ENCODE data around the gene HDHD3.
A peak's percentile ranks its signal among the peaks of the same experiment; 100 is the strongest.
"Not testable (repeated sequence)": the region's sequence is repeated elsewhere in the genome, so short reads cannot be mapped to it uniquely, and the experiment has no call there.

The HDHD3 gene

GRCh38 chr9:113406873-113407511 is 30.2 kb upstream of the HDHD3 start:
- no CpG with 5 or more reads among the region's 7 CpGs for WGBS, 2 donors (ENCODE audit: extremely low coverage in 2 of 2, insufficient read length in 2 of 2, insufficient replicate concordance in 1 of 2)
- not testable (repeated sequence) for H2BK15ac ChIP-seq (ENCODE audit: low read length); H3K4me2 ChIP-seq (ENCODE audit: insufficient read depth, low read length, poor library complexity, severe bottlenecking); H2AK5ac ChIP-seq (ENCODE audit: low read depth, low read length); H4K91ac ChIP-seq (ENCODE audit: low read depth, low read length, poor library complexity); H4K8ac ChIP-seq (ENCODE audit: low read depth, low read length); H3K9ac ChIP-seq (ENCODE audit: low read depth, low read length, poor library complexity); H3K4me3 ChIP-seq (ENCODE audit: low read length in 2 of 2); H3K9me3 ChIP-seq (replicated peaks in 1 of 2; ENCODE audit: control insufficient read depth in 2 of 2, insufficient read depth in 1 of 2, low read depth in 1 of 2, low read length in 2 of 2); H2BK120ac ChIP-seq (ENCODE audit: low read depth, low read length); H3K27me3 ChIP-seq (ENCODE audit: control insufficient read depth in 3 of 3, insufficient read depth in 3 of 3, low read depth in 1 of 3, low read length in 3 of 3); H3K18ac ChIP-seq (ENCODE audit: low read length); H3K79me1 ChIP-seq (ENCODE audit: low read depth, low read length); H3K4me1 ChIP-seq (ENCODE audit: control insufficient read depth in 2 of 2, insufficient read depth in 1 of 2, low read depth in 1 of 2, low read length in 2 of 2); H2BK12ac ChIP-seq (ENCODE audit: low read length); H3K23ac ChIP-seq (ENCODE audit: low read depth, low read length, poor library complexity); H3K14ac ChIP-seq (ENCODE audit: low read length); H3K27ac ChIP-seq (replicated peaks; ENCODE audit: low read length); H2AFZ ChIP-seq (ENCODE audit: low read length); H3K4ac ChIP-seq (ENCODE audit: low read length); H2BK5ac ChIP-seq (ENCODE audit: low read length)
- H3K36me3 ChIP-seq (replicated peaks in 1 of 2; ENCODE audit: control insufficient read depth in 2 of 2, insufficient read depth in 2 of 2, low read length in 2 of 2): peaks cover 12 to 30% of the 10 kb centered on the region in 2 donors
- peak; percentile 50 for DNase-seq (ENCODE audit: low spot score)

GRCh38 chr9:113406353-113406752 is 29.6 kb upstream of the HDHD3 start:
- not testable (repeated sequence) for H2AFZ ChIP-seq (ENCODE audit: low read length); H3K9me3 ChIP-seq (replicated peaks in 1 of 2; ENCODE audit: control insufficient read depth in 2 of 2, insufficient read depth in 1 of 2, low read depth in 1 of 2, low read length in 2 of 2); H3K4me2 ChIP-seq (ENCODE audit: insufficient read depth, low read length, poor library complexity, severe bottlenecking); DNase-seq (ENCODE audit: low spot score); H3K9ac ChIP-seq (ENCODE audit: low read depth, low read length, poor library complexity); H3K4ac ChIP-seq (ENCODE audit: low read length); H3K18ac ChIP-seq (ENCODE audit: low read length); H3K79me1 ChIP-seq (ENCODE audit: low read depth, low read length); H3K27ac ChIP-seq (replicated peaks; ENCODE audit: low read length); H2BK5ac ChIP-seq (ENCODE audit: low read length); H2BK12ac ChIP-seq (ENCODE audit: low read length); H2BK120ac ChIP-seq (ENCODE audit: low read depth, low read length); H3K14ac ChIP-seq (ENCODE audit: low read length); H2AK5ac ChIP-seq (ENCODE audit: low read depth, low read length); H4K8ac ChIP-seq (ENCODE audit: low read depth, low read length); H3K4me1 ChIP-seq (ENCODE audit: control insufficient read depth in 2 of 2, insufficient read depth in 1 of 2, low read depth in 1 of 2, low read length in 2 of 2); H3K27me3 ChIP-seq (ENCODE audit: control insufficient read depth in 3 of 3, insufficient read depth in 3 of 3, low read depth in 1 of 3, low read length in 3 of 3); H3K23ac ChIP-seq (ENCODE audit: low read depth, low read length, poor library complexity); H2BK15ac ChIP-seq (ENCODE audit: low read length); H3K4me3 ChIP-seq (ENCODE audit: low read length in 2 of 2); H4K91ac ChIP-seq (ENCODE audit: low read depth, low read length, poor library complexity)
- WGBS, 2 donors (ENCODE audit: extremely low coverage in 2 of 2, insufficient read length in 2 of 2, insufficient replicate concordance in 1 of 2): no CpG with 5 or more reads among the region's 9 CpGs
- H3K36me3 ChIP-seq (replicated peaks in 1 of 2; ENCODE audit: control insufficient read depth in 2 of 2, insufficient read depth in 2 of 2, low read length in 2 of 2): peaks cover 12 to 30% of the 10 kb centered on the region in 2 donors

- Histone ChIP-seq H3K9me3 (replicated peaks in 1 of 2; ENCODE audit: control insufficient read depth in 2 of 2, insufficient read depth in 1 of 2, low read depth in 1 of 2, low read length in 2 of 2) (no peaks in the 10 kb centered on the region), H3K27ac (replicated peaks; ENCODE audit: low read length) (no peak overlapping the region), H3K9ac (ENCODE audit: low read depth, low read length, poor library complexity) (no peak overlapping the region), H3K27me3 (ENCODE audit: control insufficient read depth in 3 of 3, insufficient read depth in 3 of 3, low read depth in 1 of 3, low read length in 3 of 3) (no peaks in the 10 kb centered on the region), H4K91ac (ENCODE audit: low read depth, low read length, poor library complexity) (no peak overlapping the region), H3K23ac (ENCODE audit: low read depth, low read length, poor library complexity) (no peak overlapping the region), H4K8ac (ENCODE audit: low read depth, low read length) (no peak overlapping the region), H3K79me1 (ENCODE audit: low read depth, low read length) (no peaks in the 10 kb centered on the region), H3K4me3 (ENCODE audit: low read length in 2 of 2) (no peak overlapping the region), H3K18ac (ENCODE audit: low read length) (no peak overlapping the region), H2BK12ac (ENCODE audit: low read length) (no peak overlapping the region), H3K4me1 (ENCODE audit: control insufficient read depth in 2 of 2, insufficient read depth in 1 of 2, low read depth in 1 of 2, low read length in 2 of 2) (peaks cover 4 to 6% of the 10 kb centered on the region in 2 donors), H3K4ac (ENCODE audit: low read length) (no peak overlapping the region), H3K14ac (ENCODE audit: low read length) (no peak overlapping the region), H2BK120ac (ENCODE audit: low read depth, low read length) (no peak overlapping the region), H3K36me3 (replicated peaks in 1 of 2; ENCODE audit: control insufficient read depth in 2 of 2, insufficient read depth in 2 of 2, low read length in 2 of 2) (peaks cover 9 to 19% of the 10 kb centered on the region in 2 donors), H2AK5ac (ENCODE audit: low read depth, low read length) (no peak overlapping the region), H2BK15ac (ENCODE audit: low read length) (no peak overlapping the region), H2BK5ac (ENCODE audit: low read length) (no peak overlapping the region), H3K4me2 (ENCODE audit: insufficient read depth, low read length, poor library complexity, severe bottlenecking) (no peak overlapping the region), H2AFZ (ENCODE audit: low read length) (no peak overlapping the region)
- no peak for DNase-seq (ENCODE audit: low spot score)
- no CpG with 5 or more reads among the region's 2 CpGs for WGBS, 2 donors (ENCODE audit: extremely low coverage in 2 of 2, insufficient read length in 2 of 2, insufficient replicate concordance in 1 of 2)
Measured at GRCh38 chr9:113403646-113404045, 26.9 kb upstream of the HDHD3 start.

DNA sequence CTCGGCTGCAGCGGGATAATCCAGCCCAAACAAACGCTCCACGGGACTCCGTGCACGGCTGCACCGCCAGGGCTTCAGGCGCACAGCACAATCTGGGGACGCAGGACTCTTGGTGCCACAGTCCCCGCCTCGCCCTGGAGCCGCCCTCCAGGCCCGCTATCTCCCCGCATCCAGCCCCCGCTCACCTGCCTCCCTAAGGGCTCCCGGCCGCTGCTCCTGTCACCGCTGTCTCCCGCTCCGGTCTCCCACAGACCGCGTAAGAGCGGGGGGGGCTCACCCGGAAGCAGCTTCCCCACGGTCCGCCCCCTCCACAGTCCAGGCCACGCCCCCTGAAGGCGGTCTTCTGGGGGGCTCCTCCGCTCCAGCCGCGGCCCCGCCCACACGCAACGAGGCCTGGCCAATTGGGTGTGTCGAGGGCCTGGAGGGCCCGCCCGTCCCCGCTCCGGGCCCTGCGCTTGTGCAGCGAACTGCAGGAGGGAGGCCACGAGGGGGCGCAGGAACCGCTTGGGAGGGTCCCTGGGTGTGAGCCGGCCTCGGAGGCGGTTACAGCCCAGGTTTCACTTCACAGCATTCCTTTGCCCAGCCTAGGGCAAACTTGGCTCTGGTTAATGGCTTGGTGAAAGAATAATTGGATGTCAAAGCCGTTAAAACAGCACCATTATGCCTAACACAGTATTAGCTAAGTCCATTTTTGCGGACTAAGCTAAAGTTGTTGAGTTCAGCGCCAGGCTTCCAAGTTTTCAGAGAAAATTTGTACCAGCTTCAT is 24.4 kb upstream of the HDHD3 start, which contains the start of gene ALAD:
TSS of gene ALAD (minus strand) at position 258 of the 766 bp plus-strand sequence. CDS start 7,725 bp downstream, outside the sequence.
- Histone ChIP-seq H3K14ac (ENCODE audit: low read length) (no peak within 1 kb of the TSS), H2BK120ac (ENCODE audit: low read depth, low read length) (no peak within 1 kb of the TSS), H4K91ac (ENCODE audit: low read depth, low read length, poor library complexity) (no peak within 1 kb of the TSS), H3K23ac (ENCODE audit: low read depth, low read length, poor library complexity) (peak within 1 kb of the TSS; percentile 89), H3K27me3 (ENCODE audit: control insufficient read depth in 3 of 3, insufficient read depth in 3 of 3, low read depth in 1 of 3, low read length in 3 of 3) (no peaks in the 10 kb centered on the region), H3K9me3 (replicated peaks in 1 of 2; ENCODE audit: control insufficient read depth in 2 of 2, insufficient read depth in 1 of 2, low read depth in 1 of 2, low read length in 2 of 2) (no peaks in the 10 kb centered on the region), H2AK5ac (ENCODE audit: low read depth, low read length) (no peak within 1 kb of the TSS), H3K4me1 (ENCODE audit: control insufficient read depth in 2 of 2, insufficient read depth in 1 of 2, low read depth in 1 of 2, low read length in 2 of 2) (peaks cover 4 to 6% of the 10 kb centered on the region in 2 donors), H3K27ac (replicated peaks; ENCODE audit: low read length) (no peak within 1 kb of the TSS), H2BK12ac (ENCODE audit: low read length) (no peak within 1 kb of the TSS), H3K79me1 (ENCODE audit: low read depth, low read length) (no peaks in the 10 kb centered on the region), H3K9ac (ENCODE audit: low read depth, low read length, poor library complexity) (peak within 1 kb of the TSS; percentile 97), H2AFZ (ENCODE audit: low read length) (peak within 1 kb of the TSS; percentile 96), H3K18ac (ENCODE audit: low read length) (peak within 1 kb of the TSS; percentile 66), H3K4ac (ENCODE audit: low read length) (no peak within 1 kb of the TSS), H2BK5ac (ENCODE audit: low read length) (no peak within 1 kb of the TSS), H3K36me3 (replicated peaks in 1 of 2; ENCODE audit: control insufficient read depth in 2 of 2, insufficient read depth in 2 of 2, low read length in 2 of 2) (no peaks in the 10 kb centered on the region), H3K4me2 (ENCODE audit: insufficient read depth, low read length, poor library complexity, severe bottlenecking) (peak within 1 kb of the TSS; percentile 61), H2BK15ac (ENCODE audit: low read length) (no peak within 1 kb of the TSS), H3K4me3 (ENCODE audit: low read length in 2 of 2) (peak within 1 kb of the TSS; percentile 92 to 99), H4K8ac (ENCODE audit: low read depth, low read length) (no peak within 1 kb of the TSS)
- no CpG with 5 or more reads among the region's 50 CpGs for WGBS, 2 donors (ENCODE audit: extremely low coverage in 2 of 2, insufficient read length in 2 of 2, insufficient replicate concordance in 1 of 2)
- DNase-seq (ENCODE audit: low spot score): peak; percentile 99

Data from neuronal stem cell (in vitro differentiated cells).